Amniotic stem cell (primary cell): ENCODE results near the gene KBTBD3.
A peak's percentile ranks its signal among the peaks of the same experiment; 100 is the strongest.

ENCODE experiments used
- DNase-seq: peaks from one replicate; lab custom pipeline; 2025; lab: John Stamatoyannopoulos, UW

KBTBD3 gene, protein sequence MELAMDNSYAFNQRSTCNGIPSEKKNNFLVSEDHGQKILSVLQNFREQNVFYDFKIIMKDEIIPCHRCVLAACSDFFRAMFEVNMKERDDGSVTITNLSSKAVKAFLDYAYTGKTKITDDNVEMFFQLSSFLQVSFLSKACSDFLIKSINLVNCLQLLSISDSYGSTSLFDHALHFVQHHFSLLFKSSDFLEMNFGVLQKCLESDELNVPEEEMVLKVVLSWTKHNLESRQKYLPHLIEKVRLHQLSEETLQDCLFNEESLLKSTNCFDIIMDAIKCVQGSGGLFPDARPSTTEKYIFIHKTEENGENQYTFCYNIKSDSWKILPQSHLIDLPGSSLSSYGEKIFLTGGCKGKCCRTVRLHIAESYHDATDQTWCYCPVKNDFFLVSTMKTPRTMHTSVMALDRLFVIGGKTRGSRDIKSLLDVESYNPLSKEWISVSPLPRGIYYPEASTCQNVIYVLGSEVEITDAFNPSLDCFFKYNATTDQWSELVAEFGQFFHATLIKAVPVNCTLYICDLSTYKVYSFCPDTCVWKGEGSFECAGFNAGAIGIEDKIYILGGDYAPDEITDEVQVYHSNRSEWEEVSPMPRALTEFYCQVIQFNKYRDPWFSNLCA

DNA sequence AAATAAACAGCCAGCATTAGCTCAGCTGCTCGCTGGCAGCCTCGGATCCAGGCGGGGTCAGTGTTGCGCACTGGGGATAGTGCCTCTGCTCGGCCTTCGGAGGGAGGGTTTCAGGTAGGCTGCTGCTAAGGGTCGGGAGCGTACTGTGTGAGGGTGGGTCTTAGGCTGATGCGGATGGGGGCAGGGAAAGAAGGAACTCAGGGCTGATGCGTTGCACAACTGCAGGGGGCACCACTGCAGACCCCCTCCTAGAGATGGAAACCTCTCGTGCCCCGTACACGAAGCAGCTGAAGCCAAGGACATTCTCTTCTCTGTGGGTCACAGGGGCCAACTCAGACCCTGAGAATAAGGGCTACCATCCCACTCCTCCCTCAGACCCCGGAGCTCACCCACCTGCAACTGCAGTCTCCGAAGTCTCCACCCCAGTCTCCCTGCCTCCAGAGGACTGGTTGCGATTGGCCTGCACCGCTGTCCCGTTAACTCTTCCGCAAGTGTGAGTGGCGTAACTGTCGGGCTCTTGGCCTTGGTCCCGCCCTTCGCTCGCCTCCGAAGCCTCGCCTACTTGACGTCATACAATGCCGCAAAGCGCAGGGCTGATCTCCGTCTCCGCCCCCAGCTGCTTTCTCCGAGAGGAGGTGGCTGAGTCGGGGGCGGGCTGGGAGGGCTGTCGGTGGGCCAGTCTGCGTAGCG, at the start of gene KBTBD3:
KBTBD3 (minus strand) TSS at position 429 of the 690 bp plus-strand sequence. CDS start 18,250 bp downstream, outside the sequence.
- peak; percentile 99 for DNase-seq

DNA sequence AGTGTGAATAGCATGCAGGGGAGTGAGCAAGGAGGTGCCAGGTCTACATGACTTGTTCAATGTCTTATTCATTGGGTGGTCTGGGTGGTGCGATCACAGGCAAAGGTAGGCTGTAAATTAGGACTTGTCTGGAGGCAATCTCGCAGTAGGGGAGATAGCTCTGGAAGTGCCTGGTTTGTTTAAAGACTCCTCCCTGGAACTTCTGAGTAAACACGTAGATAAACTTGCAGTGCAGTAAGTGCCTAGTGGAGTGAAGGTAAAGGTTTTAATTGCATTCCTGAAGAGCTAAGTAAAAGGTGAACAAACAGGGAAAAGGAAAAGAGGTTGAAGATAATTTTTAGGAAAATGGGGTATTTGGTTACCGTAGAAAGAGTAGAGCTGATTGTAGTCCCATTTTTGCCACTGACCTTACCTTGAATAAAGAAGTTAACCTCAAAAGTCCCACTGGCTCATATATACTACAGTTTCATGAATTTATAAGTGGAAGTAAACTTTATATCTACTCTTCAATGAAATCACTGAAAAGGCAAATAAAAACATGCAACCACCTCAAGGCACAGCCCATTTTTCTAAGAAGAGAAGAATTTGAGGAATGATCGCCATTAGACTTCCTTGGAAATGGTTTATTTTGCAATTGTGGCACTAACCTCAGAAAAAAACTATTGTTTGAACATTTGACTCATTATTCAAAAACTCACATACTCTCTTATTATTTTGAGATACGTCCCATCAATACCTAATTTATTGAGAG, 44.6 kb upstream of the KBTBD3 start:
- DNase-seq = no peak

DNA sequence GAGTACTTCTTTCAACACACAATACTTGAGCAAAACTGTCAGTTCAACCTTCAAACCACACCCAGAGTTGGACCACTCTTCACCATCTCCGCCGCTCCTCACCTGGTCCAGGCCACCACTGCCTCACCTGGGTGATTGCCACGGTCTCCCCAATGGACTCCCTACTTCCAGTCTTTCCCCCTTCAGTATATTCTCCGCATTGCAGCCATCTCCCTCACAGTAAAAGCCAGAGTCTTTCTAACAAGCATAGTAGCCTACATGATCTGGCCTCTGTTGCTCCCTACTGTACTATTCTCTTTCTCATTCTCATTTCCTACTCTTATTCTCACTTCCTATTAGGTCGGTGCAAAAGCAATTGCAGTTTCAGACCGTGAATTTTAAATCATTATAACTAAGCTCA, 28.8 kb upstream of the KBTBD3 start:
- DNase-seq = no peak

DNA sequence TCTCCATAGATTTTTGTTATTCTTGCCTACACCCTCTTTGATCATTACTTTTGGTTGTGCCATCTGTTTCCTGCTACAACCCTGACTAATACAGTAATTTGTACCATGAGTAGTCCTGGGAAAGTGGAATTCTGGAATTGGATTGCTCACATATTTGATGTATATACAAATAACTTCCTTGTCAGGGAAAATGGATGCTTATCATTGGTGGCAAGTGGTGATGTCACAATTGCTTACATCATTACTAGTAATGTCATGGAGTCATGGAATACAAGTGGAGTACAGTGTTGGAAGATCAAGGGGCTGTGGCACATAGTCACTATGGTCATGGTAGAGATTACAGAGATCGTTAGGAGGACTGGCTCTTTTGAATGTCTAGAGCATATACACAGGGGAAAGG, 24.7 kb upstream of the KBTBD3 start:
- DNase-seq = peak; percentile 54

DNA sequence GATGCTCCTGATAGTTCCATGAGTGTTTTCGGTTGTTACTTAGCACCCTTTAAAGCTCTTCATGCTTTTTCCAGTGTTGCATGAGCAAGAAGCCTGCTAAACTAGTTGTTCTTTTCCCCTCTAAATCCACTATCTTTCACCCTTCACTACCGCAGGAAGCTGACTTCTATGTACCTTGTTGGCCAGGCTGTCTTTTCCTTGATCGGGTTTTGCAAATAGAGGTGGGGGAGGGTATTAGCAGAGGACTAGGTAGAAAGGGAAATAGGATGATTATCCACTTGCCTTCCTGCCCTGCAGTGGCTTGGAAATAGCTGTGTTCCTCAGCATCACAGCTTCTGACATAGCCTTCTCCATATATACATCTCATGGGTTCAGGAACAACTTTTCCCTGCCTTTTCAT, 24.2 kb upstream of the KBTBD3 start:
- DNase-seq = no peak

DNA sequence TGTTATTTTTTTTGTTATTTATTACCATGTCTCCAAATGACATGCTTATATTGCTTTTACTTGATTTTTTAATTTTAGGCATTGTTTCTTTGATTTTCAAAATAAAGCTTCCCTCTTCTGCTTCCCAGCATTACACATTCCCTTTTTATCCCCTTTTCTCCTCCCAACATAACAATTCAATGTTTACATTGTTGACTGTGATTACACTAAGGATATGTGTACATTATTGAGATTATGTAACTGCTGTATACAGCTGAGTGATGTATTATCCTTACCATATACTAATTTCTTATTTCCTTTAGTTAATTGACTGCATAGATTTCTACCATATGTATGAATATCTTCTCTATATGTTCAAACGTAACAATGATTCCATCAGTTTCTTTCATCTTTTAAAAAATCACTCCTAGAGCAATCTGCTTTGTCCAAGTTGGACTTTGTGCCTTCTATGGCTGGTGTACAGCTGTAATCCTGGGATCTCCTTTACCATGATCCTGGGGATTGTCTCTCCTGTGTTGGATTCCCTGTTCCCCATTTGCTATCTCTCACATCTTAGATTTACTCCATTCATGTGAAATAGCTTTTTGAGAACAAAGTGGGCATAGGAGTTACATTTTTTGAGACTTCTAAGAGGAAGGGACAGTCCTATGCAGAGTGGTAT, 21.9 kb upstream of the KBTBD3 start:
- DNase-seq = no peak

DNA sequence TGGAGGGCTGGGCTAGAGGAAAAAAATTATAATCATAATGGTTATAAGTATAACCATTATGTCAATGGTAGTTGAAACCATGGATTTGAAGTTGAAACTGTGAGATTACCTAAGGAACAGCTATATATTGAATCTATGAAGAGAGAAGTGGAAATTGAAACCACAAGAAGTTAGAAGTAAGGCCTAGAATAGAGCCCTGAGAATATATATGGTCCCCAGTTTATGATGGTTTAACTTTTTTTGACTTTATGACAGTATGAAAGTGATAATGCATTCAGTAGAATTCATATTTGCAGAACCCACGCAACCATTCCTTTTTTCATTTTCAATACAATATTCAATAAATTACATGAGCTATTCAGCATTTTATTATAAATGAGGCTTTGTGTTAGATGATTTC, 15.3 kb upstream of the KBTBD3 start:
- no peak for DNase-seq

DNA sequence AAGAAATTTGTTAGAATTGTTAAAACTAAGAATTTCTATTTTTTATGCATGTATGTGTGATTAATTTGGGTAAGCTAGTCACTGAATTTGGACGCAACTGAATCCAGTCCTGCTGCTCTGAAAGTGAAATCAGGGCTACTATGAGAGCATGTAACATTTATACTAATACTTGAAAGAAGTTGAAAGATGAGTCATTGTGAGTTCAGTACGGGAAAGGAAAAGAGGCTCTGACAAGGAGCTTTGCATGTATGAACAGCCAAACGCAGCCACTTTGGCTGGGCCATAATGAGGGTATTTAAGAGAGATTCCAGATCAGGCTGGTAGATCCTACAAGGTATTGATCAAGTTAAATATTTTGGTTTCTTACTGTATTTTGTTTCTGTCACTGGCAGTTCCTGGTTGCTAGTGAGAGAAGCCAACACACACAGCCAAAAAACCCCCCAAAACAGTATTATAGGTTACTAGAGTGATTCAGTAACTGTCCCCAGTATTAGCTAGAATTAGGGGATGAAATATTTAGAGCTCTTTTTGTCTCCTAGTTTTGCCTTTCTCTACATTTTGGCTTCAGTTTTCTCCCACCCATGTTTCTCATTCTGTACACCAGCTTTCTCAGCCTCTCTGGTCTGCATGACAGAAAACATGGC, 14.5 kb upstream of the KBTBD3 start:
- DNase-seq = peak; percentile 44

DNA sequence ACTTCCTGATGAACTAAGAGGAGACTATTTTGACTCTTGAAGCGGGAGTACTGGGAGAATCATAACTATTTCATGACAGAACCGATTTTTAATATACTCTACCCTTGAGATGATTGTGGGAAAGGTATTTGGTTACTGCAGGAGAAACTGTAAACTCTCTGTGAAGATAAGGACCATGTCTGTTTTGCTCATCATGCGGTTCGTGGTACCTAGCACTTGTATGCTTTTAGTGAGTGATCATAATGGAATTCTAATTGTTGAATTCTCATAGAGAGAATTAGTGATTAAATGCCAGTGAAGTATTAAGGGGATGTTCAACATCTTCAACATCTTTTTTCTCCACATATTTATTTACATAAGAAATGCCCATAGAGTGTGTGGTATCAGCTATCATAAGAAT, 11.7 kb upstream of the KBTBD3 start:
- DNase-seq = no peak

DNA sequence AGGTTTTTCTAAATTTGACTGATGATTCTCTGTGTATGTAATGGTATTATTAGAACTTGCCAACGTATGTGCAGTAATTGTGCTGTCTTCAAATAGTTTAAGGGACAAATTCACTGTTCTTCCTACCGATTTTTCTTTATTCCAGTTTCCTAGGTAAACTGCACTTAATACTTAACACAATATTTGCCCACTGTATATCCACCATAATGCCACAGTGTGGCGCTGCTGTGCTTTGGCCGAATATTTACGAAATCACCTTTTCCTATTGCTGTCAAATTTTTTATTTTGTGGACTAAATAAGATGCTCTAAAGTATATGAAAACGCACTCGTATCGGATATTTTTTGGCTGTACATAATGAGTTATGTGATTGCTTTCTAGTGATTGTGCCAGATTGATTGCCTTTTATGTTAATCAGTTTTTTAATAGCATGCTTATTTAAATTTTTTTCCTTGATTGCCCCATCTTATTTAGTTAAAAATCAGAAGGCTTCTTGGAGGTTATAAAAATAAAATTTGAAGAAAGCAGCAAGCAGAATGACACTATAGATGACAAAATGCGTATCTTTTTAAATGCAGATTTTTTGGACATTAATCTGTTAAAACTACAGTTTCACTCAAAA, 10.8 kb upstream of the KBTBD3 start:
- peak; percentile 9 for DNase-seq

DNA sequence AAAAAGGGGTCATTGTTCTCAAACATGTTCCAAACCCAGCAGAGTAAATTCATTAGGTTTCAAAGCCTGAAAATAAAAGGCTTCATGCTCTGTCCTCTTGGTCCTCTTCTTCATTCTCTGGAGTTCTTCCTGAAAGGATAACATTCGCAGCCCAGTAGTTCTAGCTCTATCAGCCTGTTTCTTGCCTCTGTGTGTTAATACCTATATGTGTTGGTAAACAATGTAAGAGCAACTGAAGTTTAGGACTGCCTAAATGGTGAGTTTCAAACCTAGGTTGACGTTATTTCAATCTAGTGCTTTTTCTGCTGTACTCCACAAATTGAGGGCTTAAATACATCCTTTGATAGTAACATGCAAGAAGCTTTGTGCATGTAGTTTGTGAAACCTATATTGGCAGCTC, 9.7 kb upstream of the KBTBD3 start:
- DNase-seq = no peak

DNA sequence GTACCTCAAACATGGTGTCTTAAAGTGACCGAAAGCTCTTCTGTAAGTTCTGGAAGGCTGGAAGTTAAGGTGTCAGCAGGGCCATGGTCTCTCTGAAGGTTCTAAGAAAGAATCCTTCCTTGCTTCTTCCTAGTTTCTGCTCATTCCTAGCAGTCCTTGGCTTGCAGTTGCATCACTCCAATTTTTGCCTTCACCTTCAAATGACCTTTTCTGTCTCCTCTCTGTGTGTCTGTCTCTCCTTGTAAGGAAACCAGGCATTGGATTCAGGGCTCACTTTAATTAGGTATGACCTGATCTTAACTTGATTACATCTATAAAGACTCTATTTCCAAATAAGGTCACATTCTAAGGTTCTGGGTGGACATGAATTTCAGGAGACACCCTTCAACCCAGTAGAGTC, 9.0 kb upstream of the KBTBD3 start:
- no peak for DNase-seq

DNA sequence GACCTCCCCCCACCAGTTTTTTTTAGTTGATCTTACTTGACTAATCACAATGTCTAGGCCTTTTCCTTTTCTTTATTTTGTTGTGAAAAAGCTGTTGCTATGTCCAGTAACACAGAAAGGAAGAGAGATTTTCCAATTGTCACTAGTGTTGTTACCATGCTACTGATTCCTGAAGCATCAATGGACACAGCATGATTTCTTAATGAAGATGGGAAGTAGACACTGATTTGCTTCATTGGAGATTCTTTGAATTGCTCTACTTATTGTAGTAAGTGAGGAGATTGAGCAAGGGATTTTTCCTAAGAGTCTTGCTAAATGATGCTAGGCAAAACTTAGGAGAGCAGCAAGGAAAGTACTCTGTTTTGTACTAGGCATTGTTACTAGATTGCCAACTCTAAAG, 4.9 kb upstream of the KBTBD3 start:
- no peak for DNase-seq

DNA sequence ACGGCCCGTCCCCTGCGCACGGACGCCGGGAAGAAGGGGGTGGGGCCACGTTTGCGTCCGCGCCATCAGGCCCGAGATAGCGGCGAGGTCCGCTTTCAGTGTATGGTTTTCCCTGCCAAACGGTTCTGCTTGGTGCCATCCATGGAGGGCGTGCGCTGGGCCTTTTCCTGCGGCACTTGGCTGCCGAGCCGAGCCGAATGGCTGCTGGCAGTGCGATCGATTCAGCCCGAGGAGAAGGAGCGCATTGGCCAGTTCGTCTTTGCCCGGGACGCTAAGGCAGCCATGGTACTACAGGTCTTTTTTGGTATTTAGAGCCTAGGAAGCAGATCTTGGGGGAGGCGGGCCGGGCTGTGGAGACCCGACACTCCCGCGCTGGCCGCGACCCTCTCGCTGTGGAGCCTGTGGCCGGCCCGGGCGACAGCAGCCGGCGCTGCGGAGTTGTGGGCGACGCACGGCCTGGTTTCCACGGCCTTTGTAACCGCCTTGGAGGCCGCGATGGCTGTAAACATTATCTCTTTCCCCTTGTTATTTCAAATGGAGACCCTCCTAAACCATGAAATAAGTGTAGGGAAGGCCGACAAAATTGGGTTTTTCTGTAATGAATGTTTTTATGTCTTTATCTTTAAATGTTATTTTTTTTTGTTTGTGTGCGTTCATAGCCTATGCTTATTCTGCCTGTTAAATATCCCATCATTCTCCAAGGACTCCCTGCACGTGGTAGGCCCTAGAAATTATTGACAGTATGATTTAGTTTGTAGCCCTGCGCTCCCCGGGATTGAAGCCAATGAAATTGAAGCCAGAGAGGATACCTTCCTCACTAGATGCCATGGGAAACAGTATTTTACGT, 685 bp upstream of the KBTBD3 start, which contains the start of gene AASDHPPT:
AASDHPPT (plus strand) TSS at position 54 of the 847 bp plus-strand sequence; CDS start at position 103, 49 bp downstream.
- DNase-seq = no peak

DNA sequence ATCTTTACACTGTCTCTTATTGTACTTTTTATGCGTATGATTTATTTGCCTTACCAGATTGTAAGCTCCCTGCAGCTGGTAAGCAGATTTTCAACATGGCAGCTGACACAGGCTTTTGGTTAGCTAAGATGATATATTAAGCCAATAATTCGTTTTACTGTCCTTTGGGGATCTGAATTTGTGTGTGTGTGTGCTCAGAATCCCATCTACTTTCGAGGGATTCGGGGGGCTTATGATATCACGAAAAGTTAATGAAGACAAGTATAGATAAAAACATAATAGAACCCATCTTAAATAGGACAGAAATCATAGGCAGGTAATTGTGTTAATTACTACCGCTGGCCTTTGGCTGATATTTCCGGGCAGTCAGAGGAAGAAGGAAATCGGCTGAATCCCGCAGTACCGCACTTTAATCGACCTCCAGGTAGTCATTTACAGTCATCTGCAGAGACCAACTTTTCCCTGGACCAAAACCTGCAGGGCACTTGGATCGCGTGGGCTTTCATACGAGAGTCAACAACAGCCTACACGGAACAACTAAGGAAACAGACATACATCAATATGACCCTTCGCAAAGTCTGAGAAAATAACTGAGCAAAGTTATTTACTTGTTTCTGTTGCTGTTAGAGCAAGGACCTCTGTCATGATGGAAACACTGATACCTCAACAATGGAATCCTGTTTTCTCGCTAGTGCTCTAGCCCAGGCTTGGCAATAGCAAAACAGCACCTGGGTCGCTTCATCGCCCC, 802 bp downstream of the KBTBD3 start:
- no peak for DNase-seq

DNA sequence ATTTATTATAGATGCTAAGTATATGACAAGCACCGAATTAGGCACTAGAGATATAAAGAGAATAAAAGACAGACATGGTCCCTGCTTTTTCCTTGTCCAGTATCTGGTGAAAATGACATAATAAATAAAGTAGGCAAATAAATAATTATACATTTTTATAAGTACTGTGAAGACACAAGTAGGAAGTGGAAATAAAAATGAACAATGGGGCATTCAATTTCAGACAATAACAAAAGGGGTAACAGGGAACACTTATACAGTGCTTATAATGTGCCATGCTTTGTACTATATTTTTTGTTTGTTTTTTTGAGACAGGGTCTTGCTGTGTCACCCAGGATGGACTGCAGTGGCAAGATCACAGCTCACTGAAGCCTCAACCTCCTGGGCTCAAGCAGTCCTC, 4.3 kb downstream of the KBTBD3 start:
- no peak for DNase-seq

DNA sequence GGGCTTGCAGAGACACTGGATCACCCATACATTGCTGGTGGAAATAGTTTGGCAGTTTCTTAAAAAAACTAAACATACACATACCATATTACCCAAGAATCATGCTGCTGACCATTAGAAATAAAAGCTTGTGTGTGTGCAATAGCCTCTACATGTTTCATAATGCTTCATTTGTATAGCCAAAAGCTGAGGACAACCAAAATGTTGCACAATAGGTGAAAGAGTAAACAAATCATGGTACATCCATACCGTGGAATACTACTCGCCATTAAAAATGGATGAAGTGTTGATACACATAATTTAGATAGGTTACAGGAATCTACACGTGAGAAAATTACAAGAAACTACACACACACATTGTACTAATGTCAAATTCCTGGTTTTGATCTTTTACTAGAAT, 6.5 kb downstream of the KBTBD3 start:
- no peak for DNase-seq

DNA sequence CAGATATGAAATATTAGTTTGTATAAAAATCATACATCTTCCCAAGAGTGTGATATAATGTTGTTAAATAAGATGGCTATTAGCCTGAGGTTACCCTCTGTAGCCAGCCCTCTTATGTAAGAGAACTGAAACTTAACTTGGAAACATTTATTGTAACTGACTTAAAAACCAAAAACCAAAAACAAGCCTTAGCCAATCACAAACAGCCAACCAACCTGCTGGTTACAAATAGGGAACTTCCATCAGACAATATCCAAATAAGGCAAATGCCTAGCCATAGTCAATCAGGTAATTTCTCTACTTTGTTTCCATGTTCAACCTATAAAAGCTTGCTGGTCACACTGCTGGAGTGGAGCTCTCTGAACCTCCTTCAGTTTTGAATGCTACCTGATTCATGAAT, 14.1 kb downstream of the KBTBD3 start:
- DNase-seq = no peak
